GM12878 (cell line): ENCODE measurements around the gene AP3D1. TPM values are rescaled to one million over a fixed set of nuclear protein-coding genes. Genes with fewer than 3 reads are reported as not detected.

Experiments
- ATAC-seq: fragments of 200-7000 bp; cut with Tn5 transposase; 3 replicates; pipeline ENCODE4 v1.9.1; 2020; ENCODE audit warnings: mild to moderate bottlenecking, moderate library complexity
- BruUV-seq: library from RNA; stranded (reverse); fragments of 400-500 nt; replicated peaks from 2 replicates; lab custom pipeline; 2021; lab: Mats Ljungman, UMichigan
- CTCF ChIA-PET: fragments of 300-600 bp; sonication (Branson Sonifier 250); formaldehyde crosslinking; extraction: SDS; loops from one replicate; lab custom pipeline; 2021; ENCODE audit warnings: inconsistent platforms; lab: Yijun Ruan, JAX
- POLR2A ChIA-PET: fragments of 350-600 bp; formaldehyde crosslinking; extraction: SDS; loops from one replicate; lab custom pipeline; 2021; ENCODE audit warnings: inconsistent platforms; lab: Charles Lee
- RAD21 ChIA-PET: fragments of 300-600 bp; sonication (Branson Sonifier 250); formaldehyde crosslinking; loops from one replicate; lab custom pipeline; 2023; ENCODE audit warnings: antibody characterized with exemption; ENCODE audit not compliant: unreplicated experiment; lab: Charles Lee
- SMC1A ChIA-PET: fragments of 300-600 bp; sonication (Branson Sonifier 250); formaldehyde crosslinking; loops from one replicate; lab custom pipeline; 2023; ENCODE audit not compliant: unreplicated experiment, uncharacterized antibody; lab: Charles Lee
- DNase-seq: peaks from one replicate; pipeline ENCODE4 v3.0.0-alpha.2; 2011; ENCODE audit warnings: low read depth, low spot score
- FAIRE-seq: peaks from 3 replicates; lab custom pipeline; 2011; peaks lifted over from hg19 to GRCh38; lab: Jason Lieb, UNC
- H2AFZ ChIP-seq: 2 replicates; pipeline ENCODE4 v1.6.0; 2011; ENCODE audit warnings: low read depth, low read length, control low read depth; ENCODE audit not compliant: control insufficient read depth
- H3K27ac ChIP-seq: 2 replicates; pipeline ENCODE4 v1.5.1; 2011; ENCODE audit warnings: control low read depth; ENCODE audit not compliant: control insufficient read depth, insufficient read depth
- H3K27me3 ChIP-seq, 2 experiments: replicated peaks in 1 of 2; 2 replicates each; pipeline versions ENCODE4 v1.6.0 to v1.6.1; 2011; ENCODE audit warnings: low read length in 1 of 2; ENCODE audit not compliant: control insufficient read depth in 2 of 2, insufficient read depth in 2 of 2
- H3K36me3 ChIP-seq, 2 experiments: 2 replicates each; pipeline ENCODE4 v1.5.1; 2011; ENCODE audit warnings: low read length in 1 of 2; ENCODE audit not compliant: control insufficient read depth in 2 of 2, insufficient read depth in 2 of 2
- H3K4me1 ChIP-seq: 2 replicates; pipeline ENCODE4 v1.6.1; 2011; ENCODE audit warnings: mild to moderate bottlenecking, low read length, moderate library complexity, mixed read lengths; ENCODE audit not compliant: control insufficient read depth, insufficient read depth
- H3K4me2 ChIP-seq: 2 replicates; pipeline ENCODE4 v1.6.0; 2011; ENCODE audit warnings: control low read depth; ENCODE audit not compliant: control insufficient read depth, insufficient read depth
- H3K4me3 ChIP-seq: fragments of 200-600 bp; sonication (generic); 2 replicates; pipeline ENCODE4 v1.5.1; 2016
- H3K79me2 ChIP-seq: 2 replicates; pipeline ENCODE4 v1.6.0; 2011; ENCODE audit warnings: low read length; ENCODE audit not compliant: control insufficient read depth, insufficient read depth
- H3K9ac ChIP-seq: 2 replicates; pipeline ENCODE4 v1.8.0; 2011; ENCODE audit warnings: low read length, control low read depth, mixed read lengths; ENCODE audit not compliant: control insufficient read depth, insufficient read depth
- H3K9me3 ChIP-seq: replicated peaks from 3 replicates; pipeline ENCODE4 v1.5.1; 2011; ENCODE audit warnings: mild to moderate bottlenecking, low read length; ENCODE audit not compliant: control insufficient read depth, insufficient read depth
- H4K20me1 ChIP-seq: 2 replicates; pipeline ENCODE4 v1.6.0; 2011; ENCODE audit not compliant: control insufficient read depth, insufficient read depth
- BCL3 ChIP-seq: IDR thresholded peaks from 2 replicates; pipeline ENCODE4 v1.6.1; 2011; ENCODE audit warnings: borderline replicate concordance, low read depth, mild to moderate bottlenecking, moderate library complexity, low read length; ENCODE audit not compliant: insufficient read depth, poor library complexity, severe bottlenecking
- NFYA ChIP-seq: IDR thresholded peaks from 2 replicates; pipeline ENCODE4 v1.6.1; 2011; ENCODE audit warnings: low read depth, mild to moderate bottlenecking, low read length, improper control_type of control experiment, borderline replicate concordance
- POLR2A ChIP-seq: IDR thresholded peaks from 2 replicates; pipeline ENCODE4 v1.6.1; 2011; ENCODE audit warnings: low read depth, mild to moderate bottlenecking, low read length
- POLR2AphosphoS5 ChIP-seq: IDR thresholded peaks from 2 replicates; pipeline ENCODE4 v1.6.1; 2011; ENCODE audit warnings: mild to moderate bottlenecking, low read length, inconsistent platforms
- ZNF24 ChIP-seq: fragments of 450-650 bp; IDR thresholded peaks from 2 replicates; pipeline ENCODE4 v1.6.1; 2017; ENCODE audit warnings: antibody characterized with exemption, mild to moderate bottlenecking
- WGBS: methylation state at CpG from one replicate; pipeline ENCODE4 v1.1.6; 2016; ENCODE audit warnings: low lambda C conversion rate; ENCODE audit not compliant: insufficient replicate concordance, insufficient coverage; ENCODE audit errors: missing lambda C conversion rate; 5-methylcytosine and 5-hydroxymethylcytosine counted together
- in situ Hi-C: fragments of 300-500 bp; cut with MboI; formaldehyde crosslinking; loops from 9 replicates; pipeline ENCODE4 v1.14.3; 2018; ENCODE audit warnings: mixed read lengths
- intact Hi-C: fragments of 100-400 bp; cut with micrococcal nuclease; formaldehyde crosslinking; loops from one replicate; pipeline ENCODE4 v1.14.2; 2022; ENCODE audit not compliant: unreplicated experiment
- polyA plus RNA-seq, 11 experiments: library from polyadenylated mRNA; depleted of rRNA in 4 of 11; unstranded in 6 of 11; stranded (reverse) in 5 of 11; fragments of >200 nt; fragmentation: Nextera tagmentation in 4 of 11; fragmentation: Illumina TruSeq in 1 of 11; extraction: Ambion mirVana in 4 of 11; extraction: Trizol in 1 of 11; gene quantifications; 1 replicate in 1 of 11; 2 replicates in 10 of 11; pipeline versions ENCODE4 v1.2.1 to v1.2.3, GENCODE V29; 2011 to 2016; ENCODE audit warnings: inconsistent platforms in 2 of 11, missing spikeins in 2 of 11, low read depth in 1 of 11
- total RNA-seq, 4 experiments: library from RNA; depleted of rRNA in 3 of 4; stranded (reverse); fragments of >200 nt in 3 of 4; fragmentation: Illumina TruSeq in 1 of 4; extraction: Trizol in 1 of 4; gene quantifications; 2 replicates each; pipeline versions ENCODE4 v1.2.1 to v1.2.3, GENCODE V29; 2013 to 2021
- TF ChIP-seq, protein P1 (sequence below): IDR thresholded peaks from 2 replicates; pipeline ENCODE4 v1.6.1; 2011; ENCODE audit warnings: low read depth, low read length, improper control_type of control experiment, borderline replicate concordance

Gene AP3D1
- total and polyA plus RNA-seq, 10 of the 15 experiments (the other 5 are each of a cell fraction or from before 2014, with no cell fraction given): 1.5 to 108 (median 59.1) TPM

DNA sequence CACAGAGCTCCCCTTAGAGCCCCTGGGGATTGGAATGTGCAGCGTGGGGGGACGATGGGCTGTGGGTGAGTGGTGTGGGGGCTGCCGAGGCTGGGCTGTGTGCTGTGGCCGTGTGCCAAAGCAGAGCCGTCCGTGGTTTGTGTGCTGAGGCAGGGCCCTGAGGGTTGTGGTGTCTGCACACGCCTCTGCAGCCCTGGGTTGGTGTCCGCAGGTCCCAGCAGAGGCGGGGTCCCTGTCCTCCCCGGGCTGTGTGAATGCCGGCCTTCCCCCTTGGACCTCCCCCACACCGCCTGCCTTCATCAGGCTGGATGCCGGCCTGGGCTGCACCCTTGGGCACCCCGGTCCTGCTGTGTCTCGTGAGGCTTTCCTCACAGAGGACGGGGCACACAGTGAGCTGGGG, 38.5 kb upstream of the AP3D1 start:
- RAD21 ChIA-PET: no interaction called here
- no peak for ATAC-seq
- H4K20me1 ChIP-seq: no peaks in the 10 kb centered on the region; the same call in 1 of the 2 replicates

GRCh38 chr19:2188708-2189385, 37.5 kb upstream of the AP3D1 start:
- Histone ChIP-seq H3K9ac (no peak overlapping the region), H2AFZ (no peak overlapping the region), H3K4me1 (peaks cover 13% of the 10 kb centered on the region), H4K20me1 (no peaks in the 10 kb centered on the region; the same call in 1 of the 2 replicates), H3K9me3 (peaks cover 10% of the 10 kb centered on the region; the same call in 2 of the 3 replicates), H3K27ac (no peak overlapping the region), H3K27me3 (no peaks in the 10 kb centered on the region), H3K79me2 (peaks cover 43% of the 10 kb centered on the region), H3K36me3 (peaks cover 27 to 80% of the 10 kb centered on the region in 2 experiments; a peak in 3 of 4 replicates), H3K4me3 (no peak overlapping the region), H3K4me2 (no peak overlapping the region)
- in situ Hi-C loops: no loop called here
- DNase-seq (no peak), ATAC-seq (no peak), FAIRE-seq (no peak)
- RAD21 ChIA-PET: interaction anchor here (5.0 kb wide), 1 partner anchor 20 kb away, joined by 22 read pairs; no protein-coding TSS in a partner anchor
- CTCF ChIA-PET: no interaction called here
- intact Hi-C loops: no loop called here
- POLR2A ChIA-PET: no interaction called here
- no TSS peak for BruUV-seq
- 95% methylated on average over 18 of the region's 19 CpGs for WGBS
- TF ChIP-seq NFYA (no peak), POLR2AphosphoS5 (0 out of 2 replicates have a peak, but pooled peaks have one; percentile 28), BCL3 (peak; percentile 68)
- TF ChIP-seq, protein P1, sequence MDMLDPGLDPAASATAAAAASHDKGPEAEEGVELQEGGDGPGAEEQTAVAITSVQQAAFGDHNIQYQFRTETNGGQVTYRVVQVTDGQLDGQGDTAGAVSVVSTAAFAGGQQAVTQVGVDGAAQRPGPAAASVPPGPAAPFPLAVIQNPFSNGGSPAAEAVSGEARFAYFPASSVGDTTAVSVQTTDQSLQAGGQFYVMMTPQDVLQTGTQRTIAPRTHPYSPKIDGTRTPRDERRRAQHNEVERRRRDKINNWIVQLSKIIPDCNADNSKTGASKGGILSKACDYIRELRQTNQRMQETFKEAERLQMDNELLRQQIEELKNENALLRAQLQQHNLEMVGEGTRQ: no peak
- SMC1A ChIA-PET: no interaction called here

More for the DNA sequence above, 38.5 kb upstream of the AP3D1 start:
- Histone ChIP-seq H3K9ac (no peak overlapping the region), H3K4me3 (no peak overlapping the region), H3K4me1 (peaks cover 11% of the 10 kb centered on the region), H2AFZ (no peak overlapping the region), H3K36me3 (peaks cover 22 to 76% of the 10 kb centered on the region in 2 experiments; a peak in 3 of 4 replicates), H3K27ac (no peak overlapping the region), H3K9me3 (peaks cover 10% of the 10 kb centered on the region; the same call in 2 of the 3 replicates), H3K79me2 (peaks cover 33% of the 10 kb centered on the region), H3K27me3 (no peaks in the 10 kb centered on the region), H3K4me2 (no peak overlapping the region)
- 95% methylated on average over 15 of the region's 16 CpGs for WGBS
- SMC1A ChIA-PET: no interaction called here
- DNase-seq: no peak
- no TSS peak for BruUV-seq
- POLR2A ChIA-PET: interaction anchor here (0.6 kb wide), 1 partner anchor 31 kb away, joined by 3 read pairs; no protein-coding TSS in a partner anchor
- peak; percentile 21; the same call in 1 of the 2 replicates for TF ChIP-seq POLR2A
- no peak for TF ChIP-seq ZNF24
- intact Hi-C loops (no loop called here), in situ Hi-C loops (no loop called here)
- FAIRE-seq: no peak
- CTCF ChIA-PET: no interaction called here
